Stimulated activated effector memory CD8-positive, alpha-beta T cell treated with anti-CD3 and anti-CD28 coated beads, Interleukin-12 subunit alpha, Interleukin-12 subunit beta, amount 100 ng/mL, for 72 hours (primary cell): ENCODE measurements around the gene ITGA2.

Source experiments
- ATAC-seq: fragments of 150-1000 bp; cut with Tn5 transposase; 2 replicates; pipeline ENCODE4 v1.10.0; 2021
- DNase-seq, 2 donors: peaks; one replicate each; pipeline ENCODE4 v3.0.0; 2021 to 2022; ENCODE audit warnings: low spot score in 2 of 2
- H3K27ac Mint-ChIP-seq: one replicate; pipeline ENCODE4 v1.8.0; 2022; ENCODE audit warnings: mild to moderate bottlenecking, mixed read lengths
- H3K36me3 Mint-ChIP-seq: one replicate; pipeline ENCODE4 v1.8.0; 2022; ENCODE audit warnings: mild to moderate bottlenecking, mixed read lengths
- H3K4me1 Mint-ChIP-seq: one replicate; pipeline ENCODE4 v1.8.0; 2022; ENCODE audit warnings: mixed read lengths
- H3K4me3 Mint-ChIP-seq: one replicate; pipeline ENCODE4 v1.8.0; 2022; ENCODE audit warnings: mild to moderate bottlenecking, mixed read lengths
- H3K9me3 Mint-ChIP-seq: one replicate; pipeline ENCODE4 v1.8.0; 2022; ENCODE audit warnings: mixed read lengths

ITGA2 gene

GRCh38 chr5:53023969-53024368, 34.8 kb downstream of the ITGA2 start:
- Mint-ChIP-seq H3K9me3 (no peaks in the 10 kb centered on the region), H3K27ac (no peak overlapping the region), H3K36me3 (no peaks in the 10 kb centered on the region), H3K4me3 (no peak overlapping the region), H3K4me1 (no peaks in the 10 kb centered on the region)
- DNase-seq (no peak), ATAC-seq (peak; percentile 95)

- DNase-seq (no peak), ATAC-seq (no peak)
- H3K4me1 Mint-ChIP-seq: peaks cover 3% of the 10 kb centered on the region
- no peak overlapping the region for H3K4me3 Mint-ChIP-seq
- no peaks in the 10 kb centered on the region for H3K9me3 Mint-ChIP-seq
- H3K27ac Mint-ChIP-seq: no peak overlapping the region
- H3K36me3 Mint-ChIP-seq: no peaks in the 10 kb centered on the region
Measured at GRCh38 chr5:53024535-53024934, 35.4 kb downstream of the ITGA2 start.

GRCh38 chr5:53025487-53025886, 36.3 kb downstream of the ITGA2 start:
- H3K4me1 Mint-ChIP-seq: peaks cover 12% of the 10 kb centered on the region
- H3K36me3 Mint-ChIP-seq: no peaks in the 10 kb centered on the region

GRCh38 chr5:53027913-53028312, 38.8 kb downstream of the ITGA2 start:
- no peak for DNase-seq
- Mint-ChIP-seq H3K27ac (no peak overlapping the region), H3K9me3 (no peaks in the 10 kb centered on the region), H3K4me3 (no peak overlapping the region), H3K36me3 (no peaks in the 10 kb centered on the region), H3K4me1 (peaks cover 25% of the 10 kb centered on the region)
- ATAC-seq: no peak

More at GRCh38 chr5:53025487-53025886, 36.3 kb downstream of the ITGA2 start:
- DNase-seq: no peak
- H3K4me3 Mint-ChIP-seq: no peak overlapping the region
- no peaks in the 10 kb centered on the region for H3K9me3 Mint-ChIP-seq
- ATAC-seq: no peak
- H3K27ac Mint-ChIP-seq: no peak overlapping the region

GRCh38 chr5:53029608-53030007, 40.5 kb downstream of the ITGA2 start:
- ATAC-seq (peak; percentile 78), DNase-seq (no peak)
- no peaks in the 10 kb centered on the region for H3K36me3 Mint-ChIP-seq

GRCh38 chr5:53030893-53031292, 41.7 kb downstream of the ITGA2 start:
- Mint-ChIP-seq H3K36me3 (no peaks in the 10 kb centered on the region), H3K9me3 (no peaks in the 10 kb centered on the region), H3K4me1 (peaks cover 26% of the 10 kb centered on the region), H3K27ac (no peak overlapping the region), H3K4me3 (no peak overlapping the region)
- no peak for DNase-seq
- no peak for ATAC-seq

More at GRCh38 chr5:53029608-53030007, 40.5 kb downstream of the ITGA2 start:
- H3K27ac Mint-ChIP-seq: peak overlapping the region; percentile 18
- peaks cover 25% of the 10 kb centered on the region for H3K4me1 Mint-ChIP-seq
- no peaks in the 10 kb centered on the region for H3K9me3 Mint-ChIP-seq
- H3K4me3 Mint-ChIP-seq: no peak overlapping the region

- H3K36me3 Mint-ChIP-seq: no peaks in the 10 kb centered on the region
- H3K4me3 Mint-ChIP-seq: peak overlapping the region; percentile 6
- DNase-seq: no peak
- peak; percentile 92 for ATAC-seq
- no peaks in the 10 kb centered on the region for H3K9me3 Mint-ChIP-seq
- peak overlapping the region; percentile 50 for H3K27ac Mint-ChIP-seq
- peaks cover 33% of the 10 kb centered on the region for H3K4me1 Mint-ChIP-seq
Measured at GRCh38 chr5:53031695-53032096, 42.5 kb downstream of the ITGA2 start.

GRCh38 chr5:53032188-53032587, 43.0 kb downstream of the ITGA2 start:
- ATAC-seq (no peak), DNase-seq (no peak)
- H3K4me1 Mint-ChIP-seq: peaks cover 33% of the 10 kb centered on the region
- H3K4me3 Mint-ChIP-seq: peak overlapping the region; percentile 6
- H3K27ac Mint-ChIP-seq: no peak overlapping the region
- no peaks in the 10 kb centered on the region for H3K9me3 Mint-ChIP-seq
- H3K36me3 Mint-ChIP-seq: no peaks in the 10 kb centered on the region

GRCh38 chr5:53034832-53035231, 45.7 kb downstream of the ITGA2 start:
- Mint-ChIP-seq H3K4me3 (no peak overlapping the region), H3K27ac (no peak overlapping the region), H3K4me1 (peaks cover 43% of the 10 kb centered on the region), H3K9me3 (no peaks in the 10 kb centered on the region), H3K36me3 (no peaks in the 10 kb centered on the region)
- ATAC-seq (no peak), DNase-seq (no peak)

- ATAC-seq (no peak), DNase-seq (no peak)
- Mint-ChIP-seq H3K4me3 (no peak overlapping the region), H3K9me3 (no peaks in the 10 kb centered on the region), H3K4me1 (peaks cover 43% of the 10 kb centered on the region), H3K36me3 (no peaks in the 10 kb centered on the region), H3K27ac (no peak overlapping the region)
Measured at GRCh38 chr5:53035868-53036381, 46.8 kb downstream of the ITGA2 start.

- Mint-ChIP-seq H3K4me3 (no peak overlapping the region), H3K27ac (peak overlapping the region; percentile 13), H3K4me1 (peaks cover 35% of the 10 kb centered on the region), H3K36me3 (no peaks in the 10 kb centered on the region), H3K9me3 (no peaks in the 10 kb centered on the region)
- ATAC-seq: no peak
- DNase-seq: no peak
Measured at GRCh38 chr5:53037141-53037859, 48.1 kb downstream of the ITGA2 start.

- no peak for ATAC-seq
- no peak overlapping the region for H3K4me3 Mint-ChIP-seq
- DNase-seq: no peak
- H3K36me3 Mint-ChIP-seq: no peaks in the 10 kb centered on the region
- no peak overlapping the region for H3K27ac Mint-ChIP-seq
- H3K9me3 Mint-ChIP-seq: no peaks in the 10 kb centered on the region
- peaks cover 37% of the 10 kb centered on the region for H3K4me1 Mint-ChIP-seq
Measured at GRCh38 chr5:53038196-53038847, 49.2 kb downstream of the ITGA2 start.

GRCh38 chr5:53039855-53040254, 50.7 kb downstream of the ITGA2 start:
- Mint-ChIP-seq H3K4me3 (no peak overlapping the region), H3K9me3 (no peaks in the 10 kb centered on the region), H3K36me3 (no peaks in the 10 kb centered on the region), H3K4me1 (peaks cover 42% of the 10 kb centered on the region), H3K27ac (no peak overlapping the region)
- no peak for DNase-seq
- ATAC-seq: no peak

GRCh38 chr5:53041071-53041692, 52.0 kb downstream of the ITGA2 start:
- ATAC-seq: peak; percentile 98
- peaks cover 37% of the 10 kb centered on the region for H3K4me1 Mint-ChIP-seq

GRCh38 chr5:53041740-53042139, 52.6 kb downstream of the ITGA2 start:
- Mint-ChIP-seq H3K27ac (no peak overlapping the region), H3K4me1 (peaks cover 33% of the 10 kb centered on the region), H3K4me3 (no peak overlapping the region), H3K36me3 (no peaks in the 10 kb centered on the region), H3K9me3 (no peaks in the 10 kb centered on the region)
- DNase-seq: no peak
- no peak for ATAC-seq

More at GRCh38 chr5:53041071-53041692, 52.0 kb downstream of the ITGA2 start:
- H3K36me3 Mint-ChIP-seq: no peaks in the 10 kb centered on the region
- no peaks in the 10 kb centered on the region for H3K9me3 Mint-ChIP-seq
- no peak for DNase-seq
- H3K27ac Mint-ChIP-seq: no peak overlapping the region
- H3K4me3 Mint-ChIP-seq: peak overlapping the region; percentile 13
